HG02870 (cell line): ENCODE data around the gene TGOLN2.

ENCODE experiments used
- ATAC-seq: cut with Tn5 transposase; IDR thresholded peaks from one replicate; pipeline ENCODE4 v1.9.1; 2021; ENCODE audit warnings: mild to moderate bottlenecking, moderate library complexity; ENCODE audit not compliant: unreplicated experiment

TGOLN2 gene

GRCh38 chr2:85309699-85310321 is 18.0 kb downstream of the TGOLN2 start:
- no peak for ATAC-seq

GRCh38 chr2:85308896-85309555 is 18.8 kb downstream of the TGOLN2 start:
- no peak for ATAC-seq

GRCh38 chr2:85308201-85308600 is 19.6 kb downstream of the TGOLN2 start:
- no peak for ATAC-seq

GRCh38 chr2:85307527-85307897 is 20.3 kb downstream of the TGOLN2 start:
- no peak for ATAC-seq

- ATAC-seq, result no peak
Measured at GRCh38 chr2:85303780-85304531, 23.8 kb downstream of the TGOLN2 start.

- no peak for ATAC-seq
Measured at GRCh38 chr2:85302121-85302520, 25.7 kb downstream of the TGOLN2 start.

- no peak for ATAC-seq
Measured at GRCh38 chr2:85291425-85292023, 36.3 kb downstream of the TGOLN2 start.

GRCh38 chr2:85288244-85288725 is 39.5 kb downstream of the TGOLN2 start:
- ATAC-seq, result no peak

GRCh38 chr2:85287721-85288120 is 40.1 kb downstream of the TGOLN2 start:
- ATAC-seq, result no peak

GRCh38 chr2:85286918-85287317 is 40.9 kb downstream of the TGOLN2 start:
- ATAC-seq, result no peak

GRCh38 chr2:85283641-85284040 is 44.1 kb downstream of the TGOLN2 start:
- ATAC-seq, result no peak

- no peak for ATAC-seq
Measured at GRCh38 chr2:85282914-85283313, 44.9 kb downstream of the TGOLN2 start.

GRCh38 chr2:85281553-85281952 is 46.2 kb downstream of the TGOLN2 start:
- no peak for ATAC-seq

- no peak for ATAC-seq
Measured at GRCh38 chr2:85278361-85278760, 49.4 kb downstream of the TGOLN2 start.

- ATAC-seq, result no peak
Measured at GRCh38 chr2:85277416-85278158, 50.2 kb downstream of the TGOLN2 start.

GRCh38 chr2:85276571-85277118 is 51.1 kb downstream of the TGOLN2 start:
- no peak for ATAC-seq

- ATAC-seq, result no peak
Measured at GRCh38 chr2:85275984-85276540, 51.7 kb downstream of the TGOLN2 start.

- ATAC-seq, result no peak
Measured at GRCh38 chr2:85273738-85274731, 53.8 kb downstream of the TGOLN2 start.

- ATAC-seq, result no peak
Measured at GRCh38 chr2:85272357-85272756, 55.4 kb downstream of the TGOLN2 start.
